Superior temporal gyrus (tissue), 1 donor: ENCODE results near the gene TMEM259.

Source experiments
- DNase-seq: peaks from one replicate; pipeline ENCODE4 v3.0.0-alpha.2; 2016; ENCODE audit errors: extremely low spot score

Gene TMEM259

GRCh38 chr19:1004204-1004802 lies 16.6 kb downstream of the TMEM259 start:
- DNase-seq, result no peak

GRCh38 chr19:1003283-1003682 lies 17.6 kb downstream of the TMEM259 start:
- no peak for DNase-seq

- no peak for DNase-seq
Measured at GRCh38 chr19:1002600-1002999, 18.3 kb downstream of the TMEM259 start.

- peak; percentile 14 for DNase-seq
Measured at GRCh38 chr19:1001538-1002166, 19.3 kb downstream of the TMEM259 start.

- DNase-seq, result no peak
Measured at GRCh38 chr19:1000591-1001537, 20.1 kb downstream of the TMEM259 start.

GRCh38 chr19:1000095-1000494 lies 20.8 kb downstream of the TMEM259 start, which contains the start of gene GRIN3B:
TSS of gene GRIN3B (plus strand) at chr19:1000419. CDS start at chr19:1000438, 19 bp downstream.
- DNase-seq, result no peak

GRCh38 chr19:999379-999719 lies 21.6 kb downstream of the TMEM259 start:
- no peak for DNase-seq

- DNase-seq, result no peak
Measured at GRCh38 chr19:998064-998463, 22.9 kb downstream of the TMEM259 start.

GRCh38 chr19:996051-996838 lies 24.7 kb downstream of the TMEM259 start:
- no peak for DNase-seq

- DNase-seq, result no peak
Measured at GRCh38 chr19:995051-995827, 25.7 kb downstream of the TMEM259 start.

GRCh38 chr19:994516-994915 lies 26.4 kb downstream of the TMEM259 start:
- DNase-seq, result no peak

- no peak for DNase-seq
Measured at GRCh38 chr19:993831-994393, 27.0 kb downstream of the TMEM259 start.

- no peak for DNase-seq
Measured at GRCh38 chr19:993361-993830, 27.5 kb downstream of the TMEM259 start.

GRCh38 chr19:992670-993055 lies 28.3 kb downstream of the TMEM259 start:
- no peak for DNase-seq

- no peak for DNase-seq
Measured at GRCh38 chr19:991932-992669, 28.8 kb downstream of the TMEM259 start.

GRCh38 chr19:991174-991931 lies 29.6 kb downstream of the TMEM259 start:
- no peak for DNase-seq

GRCh38 chr19:990746-991145 lies 30.2 kb downstream of the TMEM259 start:
- no peak for DNase-seq

- no peak for DNase-seq
Measured at GRCh38 chr19:990119-990571, 30.8 kb downstream of the TMEM259 start.
